Heart right ventricle (tissue), 16 donors: ENCODE results near the gene GALR2. TPM values are rescaled to one million over a fixed set of nuclear protein-coding genes. Genes with fewer than 3 reads are reported as not detected.

Source experiments
- ATAC-seq, 8 donors: fragments of 200-7000 bp; cut with Tn5 transposase; one replicate each; pipeline ENCODE4 v1.9.1; 2020; ENCODE audit warnings: mild to moderate bottlenecking in 8 of 8, moderate library complexity in 8 of 8, moderate number of reproducible peaks in 1 of 8
- DNase-seq, 2 donors: peaks; one replicate each; pipeline ENCODE4 v3.0.0-alpha.2; 2020
- H3K27ac ChIP-seq, 10 donors: fragments of 200-600 bp; sonication (generic) in 2 of 10; one replicate each; pipeline versions ENCODE4 v1.5.0 to v1.8.0; 2020 to 2022; ENCODE audit warnings: mild to moderate bottlenecking in 3 of 10
- H3K27me3 ChIP-seq, 7 donors: fragments of 200-600 bp; one replicate each; pipeline ENCODE4 v1.8.0; 2021 to 2022; ENCODE audit warnings: mild to moderate bottlenecking in 2 of 7
- H3K36me3 ChIP-seq, 9 donors: fragments of 200-600 bp; sonication (generic) in 1 of 9; one replicate each; pipeline versions ENCODE4 v1.5.0 to v1.8.0; 2020 to 2022; ENCODE audit warnings: mild to moderate bottlenecking in 2 of 9
- H3K4me1 ChIP-seq, 9 donors: fragments of 200-600 bp; sonication (generic) in 1 of 9; one replicate each; pipeline versions ENCODE4 v1.5.0 to v1.8.0; 2020 to 2022; ENCODE audit warnings: mild to moderate bottlenecking in 4 of 9
- H3K4me3 ChIP-seq, 10 donors: fragments of 200-600 bp; sonication (generic) in 2 of 10; one replicate each; pipeline versions ENCODE4 v1.5.0 to v1.8.0; 2020 to 2022; ENCODE audit warnings: mild to moderate bottlenecking in 7 of 10, moderate library complexity in 2 of 10
- H3K9me3 ChIP-seq, 11 donors: fragments of 200-600 bp in 10 of 11; sonication (generic) in 2 of 11; one replicate each; pipeline versions ENCODE4 v1.5.0 to v1.8.0; 2013 to 2022; ENCODE audit warnings: mild to moderate bottlenecking in 2 of 11, control low read depth in 1 of 11, moderate library complexity in 1 of 11
- WGBS, 2 donors: extraction: QIAGEN DNeasy Blood & Tissue Kit; methylation state at CpG; one replicate each; pipeline ENCODE4 v1.1.7; 2013; ENCODE audit warnings: inconsistent platforms in 1 of 2; 5-methylcytosine and 5-hydroxymethylcytosine counted together
- intact Hi-C, 10 donors: fragments of 100-400 bp; cut with DNase I; formaldehyde crosslinking; loops; one replicate each; pipeline versions ENCODE4 v1.11.1 to v1.14.2; 2022
- polyA plus RNA-seq, 2 donors: library from polyadenylated mRNA; stranded (reverse); fragments of 200-250 nt; gene quantifications; one replicate each; pipeline ENCODE4 v1.2.3, GENCODE V29; 2013
- total RNA-seq, 10 donors: library from RNA; stranded (reverse); fragmentation: NEBNext Ultra II Directional in 3 of 10; extraction: Animal tissue kit (Norgen Biotek cat#: 25700) in 3 of 10; gene quantifications; one replicate each; pipeline versions ENCODE4 v1.2.1 to v1.2.4, GENCODE V29; 2021 to 2023
- TF ChIP-seq, protein P1 (sequence below), 9 donors: fragments of 200-600 bp; sonication (generic) in 2 of 9; IDR thresholded peaks; one replicate each; pipeline versions ENCODE4 v1.5.0 to v1.8.0; 2021 to 2022; ENCODE audit warnings: antibody characterized with exemption in 9 of 9, mild to moderate bottlenecking in 5 of 9, moderate library complexity in 1 of 9
- donor health status: Arrhythmogenic right ventricular cardiomyopathy.
- donor health status: ischemic (EF 13 %, LVEDD 7.1; RV severe dilation, severe dysfunction).
- donor health status: healthy with polysubstance abuse.
- donor health status: DM: no; HTN: yes; CAD: no.
- donor health status: DM: no; HTN: no; CAD: no.
- donor health status: ischemic (EF 25% LVEDD 6.9; RV normal size, moderate dysfunction).
- donor health status: ischemic (EF 25% LVEDD 5.7; RV mildly dilated, moderate dysfunction).
- donor health status: healthy.
- donor health status: DM: yes; HTN: yes; CAD: no.
- donor health status: Ischemic cardiomyopathy.
- donor health status: ischemic (EF 35%, LVEDD 5.7; RV mildly dilated, moderate dysfunction).
- donor health status: nonischemic (EF 11% LVEDD 7.7; RV severe dilation, severe dysfunction).
- donor health status: DM: yes; HTN: yes; CAD: no.
- donor health status: PGD.
- donor health status: ischemic (EF 29% LVEDD 5.4; RV normal size, mild dysfunction).
- donor health status: nonischemic (EF 23%, LVEDD 6.1; RV moderate dilation, normal function).

Gene GALR2
- total and polyA plus RNA-seq, 12 donors = 0.10 TPM; not detected in 11

DNA sequence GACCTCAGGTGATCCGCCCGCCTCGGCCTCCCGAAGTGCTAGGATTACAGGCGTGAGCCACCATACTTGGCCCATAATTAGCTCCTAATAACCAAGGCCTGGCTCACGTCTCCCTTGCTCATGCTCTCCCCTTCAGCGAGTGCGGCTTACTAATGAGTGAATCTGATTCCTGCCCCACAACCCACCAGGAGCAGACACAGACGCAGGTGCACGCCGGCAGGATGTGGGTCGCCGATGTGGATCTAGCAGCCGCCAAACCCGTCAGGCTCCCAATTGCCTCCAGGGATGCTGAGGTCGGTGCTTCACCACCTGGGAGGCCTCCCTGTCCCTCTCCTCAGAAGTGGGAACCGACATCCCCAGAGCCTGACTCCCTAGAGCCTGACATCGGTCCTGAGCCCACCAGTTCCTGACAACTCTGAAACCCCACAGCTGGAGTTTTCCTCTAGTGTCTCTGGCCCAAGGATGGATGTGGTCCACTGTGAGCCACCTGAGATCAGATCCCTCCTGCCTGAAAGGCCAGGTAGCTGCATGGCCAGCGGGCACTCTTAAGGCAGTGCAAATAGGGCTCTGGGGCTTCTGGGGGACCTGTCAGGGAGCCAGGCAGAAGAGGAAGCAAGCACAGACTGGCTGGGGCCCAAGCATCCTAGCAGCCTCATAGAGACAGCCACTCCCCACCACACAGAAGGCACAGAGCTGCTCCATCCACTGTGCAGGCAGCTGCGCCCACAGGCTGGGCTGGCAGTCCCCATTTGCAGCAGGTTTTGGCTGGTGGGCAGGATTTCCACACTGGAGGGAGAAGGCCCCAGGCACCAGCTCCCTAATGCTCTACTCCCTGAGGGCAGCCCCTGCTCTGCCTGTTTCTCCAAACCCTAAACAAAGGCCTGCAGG is 18.2 kb downstream of the GALR2 start:
- TF ChIP-seq, protein P1, sequence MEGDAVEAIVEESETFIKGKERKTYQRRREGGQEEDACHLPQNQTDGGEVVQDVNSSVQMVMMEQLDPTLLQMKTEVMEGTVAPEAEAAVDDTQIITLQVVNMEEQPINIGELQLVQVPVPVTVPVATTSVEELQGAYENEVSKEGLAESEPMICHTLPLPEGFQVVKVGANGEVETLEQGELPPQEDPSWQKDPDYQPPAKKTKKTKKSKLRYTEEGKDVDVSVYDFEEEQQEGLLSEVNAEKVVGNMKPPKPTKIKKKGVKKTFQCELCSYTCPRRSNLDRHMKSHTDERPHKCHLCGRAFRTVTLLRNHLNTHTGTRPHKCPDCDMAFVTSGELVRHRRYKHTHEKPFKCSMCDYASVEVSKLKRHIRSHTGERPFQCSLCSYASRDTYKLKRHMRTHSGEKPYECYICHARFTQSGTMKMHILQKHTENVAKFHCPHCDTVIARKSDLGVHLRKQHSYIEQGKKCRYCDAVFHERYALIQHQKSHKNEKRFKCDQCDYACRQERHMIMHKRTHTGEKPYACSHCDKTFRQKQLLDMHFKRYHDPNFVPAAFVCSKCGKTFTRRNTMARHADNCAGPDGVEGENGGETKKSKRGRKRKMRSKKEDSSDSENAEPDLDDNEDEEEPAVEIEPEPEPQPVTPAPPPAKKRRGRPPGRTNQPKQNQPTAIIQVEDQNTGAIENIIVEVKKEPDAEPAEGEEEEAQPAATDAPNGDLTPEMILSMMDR (IDR thresholded peaks at IDR 0.05) = no peak
- Histone ChIP-seq H3K27me3 (no peaks in the 10 kb centered on the region), H3K36me3 (peaks cover 0 to 100% (median 78%) of the 10 kb centered on the region in 9 donors), H3K27ac (no peak overlapping the region), H3K9me3 (no peaks in the 10 kb centered on the region), H3K4me1 (peaks cover 0 to 8% (median 0%) of the 10 kb centered on the region in 9 donors), H3K4me3 (no peak overlapping the region)
- no peak for DNase-seq
- intact Hi-C loops = no loop called here
- no peak for ATAC-seq
- 94% methylated on average over 20 of the region's 20 CpGs for WGBS, 2 donors

DNA sequence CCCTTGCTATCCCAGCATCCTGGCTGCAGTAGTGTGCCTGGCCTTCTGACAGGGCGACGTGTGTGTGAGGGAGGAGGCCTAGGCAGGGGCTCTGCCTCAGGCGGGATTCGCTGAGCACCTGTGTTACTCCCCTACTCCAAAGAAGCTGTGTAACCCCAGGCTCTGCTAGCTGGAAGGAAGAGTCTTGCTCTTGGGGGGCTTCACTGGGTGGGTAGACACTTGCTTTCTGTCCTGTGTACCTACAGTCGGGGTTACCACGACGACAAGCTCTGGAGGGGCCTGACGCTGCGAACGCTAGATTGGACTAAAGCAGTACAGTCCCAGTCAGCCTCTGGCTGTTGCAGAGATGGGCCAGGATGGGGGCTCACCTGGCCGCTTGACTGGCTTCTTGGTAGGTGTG is 19.5 kb downstream of the GALR2 start:
- ATAC-seq = no peak

DNA sequence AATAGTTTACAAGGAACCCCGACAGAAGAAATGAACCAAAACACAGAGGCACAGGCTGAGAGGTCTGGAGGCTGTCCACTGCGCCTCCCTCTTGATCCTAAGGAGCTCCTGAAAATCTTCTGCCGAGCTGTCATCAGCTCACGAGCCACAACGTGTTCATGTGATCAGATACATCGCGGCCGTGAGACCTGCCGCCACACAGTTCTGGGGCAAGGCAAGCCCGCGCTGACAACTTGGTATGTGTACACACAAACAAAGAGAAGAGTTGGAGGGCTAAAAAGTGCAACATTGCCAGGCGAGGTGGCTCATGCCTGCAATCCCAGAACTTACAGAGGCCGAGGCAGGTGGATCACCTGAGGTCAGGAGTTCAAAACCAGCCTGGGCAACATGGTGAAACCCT is 21.4 kb downstream of the GALR2 start:
- TF ChIP-seq, protein P1 (IDR thresholded peaks at IDR 0.05) = no peak
- Histone ChIP-seq H3K27ac (no peak overlapping the region), H3K36me3 (peaks cover 0 to 100% (median 61%) of the 10 kb centered on the region in 9 donors), H3K27me3 (no peaks in the 10 kb centered on the region), H3K4me1 (peaks cover 0 to 8% (median 0%) of the 10 kb centered on the region in 9 donors), H3K4me3 (no peak overlapping the region), H3K9me3 (no peaks in the 10 kb centered on the region)
- intact Hi-C loops = no loop called here
- no peak for DNase-seq
- WGBS, 2 donors = 79 to 80% methylated on average over 13 of the region's 13 CpGs
- no peak for ATAC-seq

More for the DNA sequence above, 19.5 kb downstream of the GALR2 start:
- TF ChIP-seq, protein P1 (IDR thresholded peaks at IDR 0.05) = no peak
- intact Hi-C loops = no loop called here
- no peak for DNase-seq
- Histone ChIP-seq H3K36me3 (peaks cover 0 to 100% (median 67%) of the 10 kb centered on the region in 9 donors), H3K27ac (no peak overlapping the region), H3K4me1 (peaks cover 0 to 8% (median 0%) of the 10 kb centered on the region in 9 donors), H3K4me3 (no peak overlapping the region), H3K9me3 (no peaks in the 10 kb centered on the region), H3K27me3 (no peaks in the 10 kb centered on the region)
- WGBS, 2 donors = 86 to 94% methylated on average over 11 of the region's 11 CpGs

DNA sequence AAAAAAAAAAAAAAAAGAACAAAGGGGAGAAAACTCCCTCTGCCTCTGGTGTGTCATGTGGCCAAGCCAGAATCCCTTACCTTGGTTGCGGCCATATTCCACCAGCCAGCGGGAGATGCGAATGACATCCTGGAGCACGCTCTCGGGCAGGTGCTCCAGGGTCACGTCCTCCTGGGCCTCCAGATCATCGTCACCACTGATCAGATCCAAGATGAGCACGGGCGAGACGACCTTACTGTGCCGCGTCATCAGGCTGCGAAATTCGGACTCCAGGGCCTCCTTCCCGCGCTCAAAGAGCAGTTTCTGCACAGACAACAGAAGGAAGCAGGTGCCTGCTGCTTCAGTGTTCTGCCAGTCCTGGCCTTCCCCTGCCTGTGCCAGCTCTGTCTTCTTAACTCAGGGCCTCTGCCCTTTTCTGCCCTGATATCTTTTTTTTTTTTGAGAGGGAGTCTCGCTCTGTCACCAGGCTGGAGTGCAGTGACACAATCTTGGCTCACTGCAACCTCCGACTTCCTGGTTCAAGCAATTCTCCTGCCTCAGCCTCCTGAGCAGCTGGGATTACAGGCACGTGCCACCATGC is 23.2 kb downstream of the GALR2 start:
- intact Hi-C loops = no loop called here
- Histone ChIP-seq H3K9me3 (no peaks in the 10 kb centered on the region), H3K4me1 (peaks cover 5 to 16% (median 12%) of the 10 kb centered on the region in 9 donors), H3K27me3 (no peaks in the 10 kb centered on the region), H3K27ac (no peak overlapping the region), H3K4me3 (no peak overlapping the region), H3K36me3 (peaks cover 0 to 94% (median 59%) of the 10 kb centered on the region in 9 donors)
- TF ChIP-seq, protein P1 (IDR thresholded peaks at IDR 0.05) = no peak
- 86 to 93% methylated on average over 19 of the region's 19 CpGs for WGBS, 2 donors
- DNase-seq = no peak
- ATAC-seq = peak in 1 of 8 donors; percentile 64
